ENCODE data around the gene LCN15. TPM values are rescaled to one million over a fixed set of nuclear protein-coding genes. Genes with fewer than 3 reads are reported as not detected.
"Not testable (repeated sequence)": the region's sequence is repeated elsewhere in the genome, so short reads cannot be mapped to it uniquely, and the experiment has no call there.

LCN15 gene
- total RNA-seq, 1 experiment from 2014 or later: not detected

GRCh38 chr9:136756134-136756438, 8.2 kb downstream of the LCN15 start:
- Histone ChIP-seq H3K27me3 (ENCODE audit: low read length) (no peaks in the 10 kb centered on the region), H3K4me2 (ENCODE audit: low read length) (no peak overlapping the region), H3K9me3 (ENCODE audit: low read length) (no peaks in the 10 kb centered on the region), H3K4me3 (ENCODE audit: low read length) (no peak overlapping the region), H4K20me1 (ENCODE audit: low read length) (no peaks in the 10 kb centered on the region), H3F3A (ENCODE audit: low read length, unreplicated experiment) (no peaks in the 10 kb centered on the region), H2AFZ (ENCODE audit: low read length) (no peak overlapping the region), H3K36me3 (ENCODE audit: low read depth, low read length) (no peaks in the 10 kb centered on the region), H3K9me2 (replicated peaks; ENCODE audit: low read length) (no peaks in the 10 kb centered on the region), H3K79me2 (ENCODE audit: low read length) (no peaks in the 10 kb centered on the region), H3K27ac (ENCODE audit: low read length) (no peak overlapping the region), H3K4me1 (ENCODE audit: insufficient read depth, low read length) (no peaks in the 10 kb centered on the region), H3K9ac (ENCODE audit: low read length) (no peak overlapping the region)
- no peak for DNase-seq
- intact Hi-C loops (cut with micrococcal nuclease): no loop called here
- ChIA-PET POLR2A (ENCODE audit: unreplicated experiment) (no interaction called here), CTCF (no interaction called here)
- TF ChIP-seq CTCF (conservative IDR thresholded peaks at IDR 0.05; ENCODE audit: low read depth, low read length): no peak
- TF ChIP-seq EZH2 (IDR thresholded peaks at IDR 0.05; ENCODE audit: low read length, unreplicated experiment): no peak
- TF ChIP-seq EZH2phosphoT487 (IDR thresholded peaks at IDR 0.05; ENCODE audit: borderline replicate concordance, low read length): no peak
- BruUV-seq (replicated peaks): no TSS peak
- no peak for ATAC-seq

DNA sequence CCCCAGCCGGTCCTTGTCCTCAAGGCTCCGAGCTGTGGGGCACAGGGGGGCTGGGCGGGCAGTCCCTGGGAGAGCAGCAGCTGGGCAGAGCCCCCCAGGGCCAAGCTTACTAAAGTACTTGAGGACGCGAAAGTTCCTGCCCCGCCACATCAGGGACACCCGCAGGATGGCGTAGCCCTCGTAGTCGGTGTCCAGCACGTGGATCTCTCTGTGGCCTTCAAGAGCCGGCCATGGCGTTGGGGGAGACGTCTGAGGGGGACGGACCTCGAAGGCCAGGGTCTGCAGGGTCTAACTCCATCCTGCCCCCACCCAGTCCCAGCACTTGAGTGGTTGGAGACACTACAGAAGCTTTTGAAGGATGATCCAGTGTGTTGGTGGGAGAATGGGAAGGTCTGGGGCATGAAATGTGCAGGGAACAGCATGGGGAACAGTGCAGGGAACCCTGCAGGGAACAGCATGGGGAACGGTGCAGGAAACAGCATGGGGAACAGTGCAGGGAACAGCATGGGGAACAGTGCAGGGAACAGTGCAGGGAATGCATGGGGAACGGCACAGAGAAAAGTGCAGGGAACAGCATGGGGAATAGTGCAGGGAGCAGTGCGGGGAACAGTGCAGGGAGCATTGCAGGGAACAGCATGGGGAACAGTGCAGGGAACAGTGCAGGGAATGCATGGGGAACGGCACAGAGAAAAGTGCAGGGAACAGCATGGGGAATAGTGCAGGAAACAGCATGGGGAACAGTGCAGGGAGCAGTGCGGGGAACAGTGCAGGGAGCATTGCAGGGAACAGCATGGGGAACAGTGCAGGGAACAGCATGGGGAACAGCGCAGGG, 8.8 kb downstream of the LCN15 start:
- H3K9me2 ChIP-seq (replicated peaks; ENCODE audit: low read length); DNase-seq; BruUV-seq (replicated peaks); H3K9ac ChIP-seq (ENCODE audit: low read length); H3K4me3 ChIP-seq (ENCODE audit: low read length); H4K20me1 ChIP-seq (ENCODE audit: low read length); H3K79me2 ChIP-seq (ENCODE audit: low read length); ATAC-seq; POLR2A ChIA-PET (ENCODE audit: unreplicated experiment); CTCF ChIA-PET; H2AFZ ChIP-seq (ENCODE audit: low read length); H3K27me3 ChIP-seq (ENCODE audit: low read length); intact Hi-C loops (cut with micrococcal nuclease); H3K9me3 ChIP-seq (ENCODE audit: low read length); H3K27ac ChIP-seq (ENCODE audit: low read length); H3K4me1 ChIP-seq (ENCODE audit: insufficient read depth, low read length); H3K4me2 ChIP-seq (ENCODE audit: low read length); H3K36me3 ChIP-seq (ENCODE audit: low read depth, low read length); H3F3A ChIP-seq (ENCODE audit: low read length, unreplicated experiment): not testable (repeated sequence)

- no peak overlapping the region for H3K4me2 ChIP-seq (ENCODE audit: low read length)
- no peak for ATAC-seq
- TF ChIP-seq EZH2 (IDR thresholded peaks at IDR 0.05; ENCODE audit: low read length, unreplicated experiment) (no peak), EZH2phosphoT487 (IDR thresholded peaks at IDR 0.05; ENCODE audit: borderline replicate concordance, low read length) (no peak), CTCF (conservative IDR thresholded peaks at IDR 0.05; ENCODE audit: low read depth, low read length) (no peak)
Measured at GRCh38 chr9:136754626-136755301, 9.6 kb downstream of the LCN15 start.

More at GRCh38 chr9:136754626-136755301, 9.6 kb downstream of the LCN15 start:
- no peaks in the 10 kb centered on the region for H4K20me1 ChIP-seq (ENCODE audit: low read length)
- H3K36me3 ChIP-seq (ENCODE audit: low read depth, low read length): no peaks in the 10 kb centered on the region
- H2AFZ ChIP-seq (ENCODE audit: low read length): no peak overlapping the region
- no peaks in the 10 kb centered on the region for H3K9me2 ChIP-seq (replicated peaks; ENCODE audit: low read length)
- no peak overlapping the region for H3K9ac ChIP-seq (ENCODE audit: low read length)
- no peaks in the 10 kb centered on the region for H3K9me3 ChIP-seq (ENCODE audit: low read length)
- DNase-seq: no peak
- no peak overlapping the region for H3K4me3 ChIP-seq (ENCODE audit: low read length)
- no peaks in the 10 kb centered on the region for H3K4me1 ChIP-seq (ENCODE audit: insufficient read depth, low read length)
- CTCF ChIA-PET: no interaction called here
- no TSS peak for BruUV-seq (replicated peaks)
- no peaks in the 10 kb centered on the region for H3F3A ChIP-seq (ENCODE audit: low read length, unreplicated experiment)
- POLR2A ChIA-PET (ENCODE audit: unreplicated experiment): no interaction called here
- no peaks in the 10 kb centered on the region for H3K27me3 ChIP-seq (ENCODE audit: low read length)
- no peaks in the 10 kb centered on the region for H3K79me2 ChIP-seq (ENCODE audit: low read length)
- intact Hi-C loops (cut with micrococcal nuclease): no loop called here
- no peak overlapping the region for H3K27ac ChIP-seq (ENCODE audit: low read length)

Measured in PC-3 (cell line).